GM19351 (cell line): ENCODE results near the gene HDAC11.
"Not testable (repeated sequence)": the region's sequence is repeated elsewhere in the genome, so short reads cannot be mapped to it uniquely, and the experiment has no call there.

Experiments used
- ATAC-seq: cut with Tn5 transposase; IDR thresholded peaks from one replicate; pipeline ENCODE4 v1.9.1; 2021; ENCODE audit warnings: mild to moderate bottlenecking, moderate library complexity; ENCODE audit not compliant: unreplicated experiment

Gene HDAC11

DNA sequence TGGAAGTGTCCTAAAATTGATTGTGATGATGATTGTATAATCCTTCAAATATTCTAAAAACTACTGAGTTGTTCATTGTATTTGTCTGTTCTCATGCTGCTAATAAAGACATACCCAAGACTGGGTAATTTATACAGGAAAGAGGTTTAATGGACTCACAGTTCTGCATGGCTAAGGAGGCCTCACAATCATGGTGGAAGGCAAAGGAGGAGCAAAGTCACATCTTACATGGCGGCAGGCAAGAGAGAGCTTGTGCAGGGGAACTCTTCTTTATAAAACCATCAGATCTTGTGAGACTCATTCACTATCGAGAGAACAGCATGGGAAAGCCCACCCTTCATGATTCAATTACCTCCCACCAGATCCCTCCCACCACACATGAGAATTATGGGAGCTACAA lies 41.6 kb downstream of the HDAC11 start:
- ATAC-seq = not testable (repeated sequence)

DNA sequence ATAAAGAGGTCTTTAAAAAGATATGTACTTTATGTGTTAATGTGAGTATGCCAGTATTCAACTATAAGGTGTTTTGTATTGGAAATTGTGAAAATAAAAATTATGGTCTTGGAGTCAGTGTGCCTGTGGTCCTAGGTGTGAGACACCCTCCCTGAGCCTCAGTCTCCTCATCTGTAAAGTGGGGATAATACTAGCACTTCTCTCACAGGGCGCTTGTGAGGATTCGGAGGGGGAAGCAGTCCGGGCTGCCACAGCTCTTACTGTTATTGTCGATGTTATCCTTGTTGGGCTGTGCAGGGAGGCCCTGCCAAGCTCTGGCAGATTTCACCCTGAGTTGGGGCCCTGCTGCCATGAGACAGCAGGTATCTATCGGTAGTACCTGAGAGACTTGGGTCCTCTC lies 42.1 kb downstream of the HDAC11 start:
- ATAC-seq = no peak

DNA sequence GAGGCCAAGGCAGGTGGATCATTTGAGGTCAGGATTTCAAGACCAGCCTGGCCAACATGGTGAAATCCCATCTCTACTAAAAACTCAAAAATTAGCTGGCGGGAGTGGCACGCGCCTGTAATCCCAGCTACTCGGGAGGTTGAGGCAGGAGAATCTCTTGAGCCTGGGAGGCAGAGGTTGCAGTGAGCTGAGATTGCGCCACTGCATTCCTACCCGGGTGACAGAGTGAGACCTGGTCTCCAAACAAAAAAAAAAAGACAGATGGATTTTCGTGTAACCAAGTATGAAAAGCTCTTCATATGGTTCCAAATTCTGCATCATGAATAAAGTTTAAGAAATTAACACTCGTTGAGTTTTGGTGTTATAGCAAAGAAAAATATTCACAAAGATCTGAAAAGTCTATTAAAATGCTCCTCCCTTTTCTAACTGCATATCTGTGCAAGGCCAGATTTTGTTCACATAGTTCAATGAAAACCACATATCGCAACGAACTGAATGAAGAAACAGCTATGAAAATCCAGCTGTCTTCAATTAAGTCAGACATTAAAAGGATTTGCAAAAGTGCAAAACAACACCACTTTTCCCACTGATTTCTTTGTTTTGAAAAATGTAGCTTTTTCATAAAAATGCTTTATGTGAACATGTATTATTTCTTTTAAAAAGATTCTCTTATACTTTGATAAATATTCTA lies 45.0 kb downstream of the HDAC11 start:
- ATAC-seq = no peak

DNA sequence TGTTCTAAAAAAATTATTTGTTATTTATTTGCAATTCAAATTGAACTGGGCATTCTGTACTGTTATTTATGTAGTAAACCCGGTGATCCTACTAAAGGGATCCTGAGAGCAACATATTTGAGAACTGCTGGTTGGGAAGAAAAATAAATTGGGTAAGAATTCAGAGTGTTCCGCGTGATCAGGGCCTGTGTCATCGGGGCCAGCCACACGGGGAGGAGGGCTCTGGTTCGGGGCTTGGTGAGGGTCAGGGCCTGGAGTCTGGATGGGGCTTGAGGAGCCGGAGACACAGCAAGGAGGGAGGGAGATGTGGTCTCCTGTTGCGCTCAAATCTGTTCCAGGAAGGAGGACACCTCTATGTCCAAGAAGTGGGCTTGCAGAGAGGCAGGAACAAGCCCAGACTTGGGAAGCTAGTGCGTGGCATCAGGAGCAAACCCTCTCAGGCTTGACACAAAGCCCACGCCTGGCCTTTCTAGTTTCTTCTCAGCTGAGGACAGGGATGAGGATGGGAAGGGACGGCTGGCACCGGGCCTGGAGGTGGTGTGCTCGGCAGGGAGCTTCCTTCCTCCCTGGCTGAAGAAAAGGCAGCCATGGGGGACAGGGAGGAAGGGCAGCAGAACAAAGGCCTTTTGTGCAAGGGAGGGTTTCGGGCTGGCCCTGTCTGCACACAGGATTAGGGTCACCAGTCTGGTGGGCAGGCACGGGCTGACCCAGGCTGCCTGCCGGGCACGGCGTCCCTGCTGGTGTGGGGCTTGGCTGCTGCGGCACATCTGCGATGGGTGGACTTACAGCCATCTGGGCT lies 45.9 kb downstream of the HDAC11 start:
- ATAC-seq = no peak

DNA sequence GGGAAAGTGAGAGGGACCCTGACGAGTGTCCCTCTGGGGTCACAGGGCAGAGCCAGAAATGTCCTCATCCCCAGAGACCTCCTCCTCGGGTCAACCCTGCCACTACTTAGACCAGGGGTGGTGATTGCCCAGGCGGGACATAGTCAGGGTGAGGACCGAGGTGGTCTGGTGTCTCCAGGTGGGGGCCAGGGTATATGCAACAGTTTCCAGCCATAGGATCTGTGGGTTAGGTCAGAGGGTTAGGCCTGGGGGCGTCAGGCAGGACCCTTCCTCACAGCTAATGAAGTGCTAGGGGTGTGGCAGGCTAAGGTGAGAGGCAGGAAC lies 46.5 kb downstream of the HDAC11 start:
- ATAC-seq = no peak

DNA sequence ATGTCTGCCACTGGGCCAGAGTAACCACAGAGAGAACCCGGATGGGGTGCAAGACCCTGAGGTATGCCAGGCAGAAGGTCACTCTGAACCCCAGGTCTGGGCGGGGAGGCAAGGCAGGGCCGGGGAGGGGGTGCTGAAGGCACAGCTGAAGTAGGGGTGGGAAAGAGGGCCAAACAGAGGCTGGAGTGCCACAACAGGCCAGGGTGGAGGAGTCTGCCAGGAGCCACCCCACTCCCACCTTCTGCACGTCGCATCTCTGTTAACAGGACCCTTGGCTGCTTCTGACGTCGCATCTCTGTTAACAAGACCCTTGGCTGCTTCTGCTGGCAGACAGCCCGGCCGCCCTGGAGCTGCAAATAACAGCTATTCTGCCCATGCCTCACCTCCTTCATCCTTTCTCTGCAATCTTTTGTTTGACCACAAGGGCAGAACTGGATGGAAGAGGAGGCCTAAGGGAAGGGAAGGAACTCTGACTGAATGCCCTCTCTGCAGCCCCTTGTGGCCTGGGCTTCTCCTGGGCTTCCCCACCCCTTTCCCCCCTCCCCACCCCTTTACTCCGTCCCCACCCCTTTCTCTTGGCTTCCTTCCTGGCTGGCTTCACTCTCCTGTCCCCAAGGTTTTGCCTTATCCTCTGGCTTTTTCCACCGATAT lies 48.2 kb downstream of the HDAC11 start:
- ATAC-seq = no peak

DNA sequence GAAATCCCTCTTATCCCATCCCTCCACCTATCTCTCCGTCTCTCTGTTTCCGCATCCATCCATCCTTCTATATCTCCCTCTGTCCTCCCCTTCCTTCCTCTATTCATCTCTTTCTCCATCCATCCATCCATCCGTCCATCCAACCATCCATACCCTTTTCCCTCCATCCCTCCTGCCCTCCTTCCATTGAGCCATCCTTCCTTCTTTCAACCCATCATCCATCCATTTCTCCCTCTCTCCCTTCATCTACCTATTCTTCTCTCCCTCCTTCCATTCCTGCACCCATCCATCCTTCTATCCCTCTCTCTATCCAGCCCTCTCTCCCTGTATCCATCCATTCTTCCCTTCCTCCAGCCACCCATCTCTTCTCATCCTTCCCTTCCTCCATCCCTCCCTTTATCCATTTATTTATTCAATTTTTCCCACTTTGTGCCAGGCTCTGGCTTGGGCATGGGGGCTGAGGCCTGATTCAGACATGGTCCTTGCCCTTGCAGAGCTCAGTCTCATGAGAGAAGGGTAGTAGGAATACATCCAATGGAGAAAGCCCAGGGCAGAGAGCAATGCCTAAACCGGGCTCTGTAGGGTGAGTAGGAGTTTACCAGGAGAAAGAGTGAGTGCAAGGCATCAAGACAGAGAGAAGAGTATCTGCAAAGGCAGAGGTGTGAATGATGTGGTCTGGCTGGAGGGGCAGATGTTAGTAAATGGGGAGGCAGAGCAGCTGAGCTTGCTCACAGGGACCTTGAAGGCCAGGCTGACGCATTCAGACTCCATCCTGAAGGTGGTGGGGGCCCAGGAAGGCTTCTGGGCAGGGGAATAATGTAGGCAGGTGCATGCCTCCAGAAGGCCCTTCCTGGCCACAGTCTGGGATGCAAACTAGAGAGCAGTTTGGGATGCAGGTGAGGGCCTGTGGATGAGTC lies 49.3 kb downstream of the HDAC11 start:
- no peak for ATAC-seq

DNA sequence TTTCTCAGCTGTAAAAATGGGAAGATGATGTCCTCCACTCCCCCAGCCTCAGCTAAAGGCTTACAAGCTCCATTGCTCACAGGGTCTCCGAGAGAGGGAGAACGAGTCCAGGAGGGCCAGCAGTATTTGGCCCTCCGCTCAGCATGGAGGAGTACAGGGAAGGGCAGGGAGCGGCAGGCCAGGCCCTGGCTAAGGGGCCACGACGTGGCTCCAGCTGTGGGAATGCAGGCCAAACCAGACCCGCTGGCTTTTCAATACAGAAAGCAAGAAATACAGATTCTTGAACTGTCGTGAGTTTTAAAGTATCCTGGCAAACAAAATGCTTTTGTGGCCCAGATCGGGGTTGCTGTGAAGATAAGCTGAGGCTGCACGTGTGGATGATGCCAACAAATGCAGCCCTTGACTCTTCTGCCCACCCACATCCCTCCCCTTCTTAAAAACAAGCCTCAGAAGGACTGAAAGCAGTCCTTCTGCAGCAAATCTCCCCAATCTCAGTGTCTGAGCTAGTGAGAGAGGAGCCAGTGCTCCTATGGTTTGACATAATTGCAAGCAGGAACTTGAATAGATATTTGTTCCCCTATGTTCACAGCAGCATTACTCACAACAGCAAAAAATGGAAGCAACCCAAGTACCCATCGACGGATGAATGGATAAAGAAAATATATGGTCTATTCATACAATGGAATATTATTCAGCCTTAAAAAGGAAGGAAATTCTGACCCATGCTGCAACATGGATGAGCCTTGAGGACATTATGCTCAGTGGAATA lies 50.3 kb downstream of the HDAC11 start:
- no peak for ATAC-seq

DNA sequence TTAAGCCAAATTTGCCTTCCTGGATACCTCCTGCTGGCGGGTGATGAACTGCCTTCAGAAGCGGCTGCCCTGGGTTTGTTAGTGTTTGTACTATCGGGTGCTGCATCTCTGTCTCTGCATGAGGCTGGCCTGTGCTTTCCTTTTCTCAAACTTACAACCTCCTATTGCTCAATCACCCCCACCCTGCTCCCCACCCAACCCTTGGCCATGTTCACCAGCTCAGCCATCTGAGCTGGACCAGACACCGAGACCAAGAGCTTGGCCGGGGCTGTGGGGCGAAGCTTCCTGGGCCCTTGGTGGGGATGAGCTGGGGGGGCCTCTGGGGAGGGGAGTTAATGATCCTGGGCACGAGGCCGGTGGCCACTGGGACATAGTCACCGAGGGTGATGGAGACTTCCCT lies 52.0 kb downstream of the HDAC11 start:
- no peak for ATAC-seq

DNA sequence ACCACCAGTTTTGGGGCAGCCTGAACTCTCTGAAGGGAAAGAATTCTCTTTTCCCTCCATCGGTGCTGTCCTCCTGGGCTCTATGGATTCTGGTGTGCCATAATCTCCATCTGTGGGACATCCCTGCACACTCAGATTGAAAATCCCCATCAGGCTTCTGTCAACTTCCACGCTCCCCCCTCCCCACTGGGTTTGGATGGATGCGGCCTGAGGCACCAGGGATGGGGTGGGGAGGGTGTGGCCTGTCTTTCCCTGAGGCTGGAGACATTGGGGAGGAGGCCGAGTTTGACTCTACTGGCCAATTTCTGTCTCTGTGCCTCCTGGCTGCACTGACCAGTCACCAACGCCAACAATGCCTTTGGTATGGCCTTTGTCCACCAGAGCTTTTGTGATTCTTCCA lies 52.5 kb downstream of the HDAC11 start:
- ATAC-seq = no peak

DNA sequence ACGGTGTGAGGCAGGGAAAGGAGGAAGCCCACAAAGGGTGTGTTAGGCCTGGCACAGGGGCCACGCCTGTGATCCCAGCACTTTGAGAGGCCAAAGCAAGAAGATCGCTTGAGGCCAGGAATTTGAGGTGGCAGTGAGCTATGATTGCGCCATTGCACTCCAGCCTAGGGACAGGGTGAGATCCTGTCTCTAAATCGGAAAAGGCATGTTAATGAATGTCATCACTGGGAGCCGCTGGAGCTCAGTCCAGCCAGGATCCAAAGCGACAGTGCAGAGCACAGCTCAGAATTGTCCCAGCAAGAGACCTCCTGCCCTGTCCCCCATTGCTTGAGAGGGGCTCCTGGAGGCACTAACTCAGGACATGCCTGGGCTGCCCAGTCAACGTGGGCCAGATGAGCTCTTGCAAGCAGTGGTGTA lies 53.8 kb downstream of the HDAC11 start:
- ATAC-seq = no peak

DNA sequence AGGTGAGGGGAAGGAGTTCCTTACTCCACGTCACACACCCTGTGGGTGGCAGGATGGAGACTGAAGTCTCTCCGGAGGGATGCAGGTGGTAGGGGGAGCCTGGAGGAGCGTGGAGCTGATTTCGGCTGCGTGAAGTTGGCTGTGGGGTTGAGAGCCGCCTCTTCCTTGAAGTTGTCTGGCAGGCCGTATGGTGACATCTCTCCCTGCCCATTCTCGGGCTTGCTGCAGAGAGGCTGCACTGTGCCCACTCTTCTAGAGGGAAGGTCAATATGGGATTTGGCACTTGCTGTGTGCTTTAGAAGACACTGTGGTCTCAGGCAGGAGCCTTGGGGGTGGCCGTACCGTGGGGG lies 55.4 kb downstream of the HDAC11 start:
- no peak for ATAC-seq

DNA sequence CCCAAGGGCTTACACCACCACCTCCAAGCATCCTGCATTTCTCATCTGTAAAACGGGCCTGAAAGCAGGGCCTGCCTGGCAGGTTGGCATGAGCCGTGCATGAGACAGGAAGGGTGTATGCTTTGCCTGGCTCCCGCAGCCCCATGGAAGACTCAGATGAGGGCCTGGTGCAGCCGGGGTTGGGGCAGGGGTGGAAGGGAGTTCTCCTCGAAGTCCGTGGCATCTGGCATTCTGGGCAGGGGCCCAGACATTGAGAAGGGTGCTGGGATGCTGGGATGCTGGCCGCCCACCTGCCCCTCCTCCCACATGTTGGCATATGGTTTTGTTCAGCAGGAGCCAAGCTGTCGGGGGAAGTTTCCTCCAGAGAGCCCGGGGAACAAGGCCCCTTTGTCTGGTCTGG lies 55.8 kb downstream of the HDAC11 start:
- ATAC-seq = no peak

DNA sequence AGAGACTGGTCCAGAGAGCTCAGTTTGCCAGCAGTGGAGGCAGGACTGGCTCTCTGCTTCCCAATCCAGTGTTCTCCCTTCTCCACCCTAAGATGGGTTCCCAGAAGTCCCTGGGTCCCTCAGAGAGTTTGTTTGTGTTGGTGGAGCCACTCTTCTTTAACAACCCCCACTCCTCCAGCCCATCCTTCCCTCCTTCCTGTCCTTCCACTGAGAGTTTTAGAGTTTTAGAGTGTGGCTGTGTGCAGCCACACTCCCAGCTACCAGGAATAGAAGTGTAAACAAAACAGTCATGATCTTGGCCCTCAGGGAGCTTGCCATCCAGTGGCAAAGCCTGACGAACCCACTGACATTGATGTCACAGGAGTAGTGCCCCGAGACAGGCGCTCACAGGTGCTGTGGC lies 56.3 kb downstream of the HDAC11 start:
- no peak for ATAC-seq

DNA sequence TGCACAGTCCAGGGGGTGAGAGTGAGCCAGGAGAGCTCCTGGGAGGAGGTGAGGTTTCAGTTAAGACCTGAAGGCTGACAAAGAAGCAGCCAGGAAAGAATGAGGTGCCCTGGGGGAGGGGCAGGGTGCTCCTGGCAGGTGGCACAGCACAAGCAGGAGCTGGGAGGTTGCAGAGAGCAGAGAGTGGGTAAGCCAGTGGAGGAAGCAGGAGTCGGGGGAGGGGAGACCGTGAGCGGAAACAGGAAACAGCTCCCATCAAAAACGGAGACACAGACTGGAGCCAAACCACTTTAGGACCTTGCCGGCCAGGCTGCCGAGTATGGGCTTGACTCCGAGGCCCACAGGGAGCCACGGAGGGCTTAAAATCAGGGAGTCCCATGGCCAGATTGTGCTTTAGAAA lies 56.7 kb downstream of the HDAC11 start:
- ATAC-seq = no peak

DNA sequence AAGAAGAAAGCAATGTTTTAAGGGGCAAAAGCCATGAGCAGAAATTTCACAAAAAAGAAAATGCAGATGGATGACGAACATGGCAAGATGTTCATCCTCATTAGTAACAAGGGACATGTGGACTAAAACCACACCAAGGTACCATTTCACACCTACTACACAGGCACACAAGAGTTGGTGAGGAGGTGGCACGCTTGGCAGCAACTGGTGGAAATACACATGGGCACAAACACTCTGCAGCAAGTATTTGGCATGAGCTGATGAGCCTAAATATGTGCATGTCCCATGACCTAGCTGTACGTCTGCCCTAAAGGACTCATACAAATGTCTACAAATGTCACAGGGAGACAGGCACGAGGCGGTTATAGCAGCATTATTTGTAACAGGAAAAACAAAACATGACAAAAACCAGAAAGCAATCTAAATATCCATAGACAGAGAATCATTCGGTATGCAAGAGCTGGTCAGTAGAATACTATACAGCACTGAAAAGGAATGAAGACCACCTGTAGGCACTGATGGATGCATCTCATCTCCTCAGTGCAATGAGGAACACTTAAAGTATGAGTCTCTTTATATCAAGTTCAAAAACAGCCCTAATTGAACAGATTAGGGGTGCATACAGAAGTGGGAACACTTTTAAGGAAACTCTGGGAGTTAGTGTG lies 57.3 kb downstream of the HDAC11 start:
- ATAC-seq = no peak

DNA sequence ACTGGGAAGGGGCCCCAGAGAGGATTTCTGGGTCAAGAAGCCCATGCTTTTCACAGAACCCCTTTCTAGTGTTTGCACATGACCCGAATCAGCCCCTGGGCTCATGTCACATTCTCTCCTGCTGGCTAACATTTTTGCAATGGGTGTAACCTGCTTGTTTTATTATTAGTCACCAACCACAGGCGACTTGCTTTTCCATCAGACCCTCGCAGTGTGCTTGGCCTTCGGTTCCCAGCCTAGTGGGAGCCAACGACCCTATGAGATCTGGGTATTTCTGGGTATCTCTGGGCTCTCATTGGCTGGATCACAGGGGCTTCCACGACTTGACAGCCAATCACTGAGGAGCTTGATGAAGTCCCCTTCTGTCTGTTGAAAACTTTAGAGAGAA lies 57.8 kb downstream of the HDAC11 start:
- no peak for ATAC-seq

DNA sequence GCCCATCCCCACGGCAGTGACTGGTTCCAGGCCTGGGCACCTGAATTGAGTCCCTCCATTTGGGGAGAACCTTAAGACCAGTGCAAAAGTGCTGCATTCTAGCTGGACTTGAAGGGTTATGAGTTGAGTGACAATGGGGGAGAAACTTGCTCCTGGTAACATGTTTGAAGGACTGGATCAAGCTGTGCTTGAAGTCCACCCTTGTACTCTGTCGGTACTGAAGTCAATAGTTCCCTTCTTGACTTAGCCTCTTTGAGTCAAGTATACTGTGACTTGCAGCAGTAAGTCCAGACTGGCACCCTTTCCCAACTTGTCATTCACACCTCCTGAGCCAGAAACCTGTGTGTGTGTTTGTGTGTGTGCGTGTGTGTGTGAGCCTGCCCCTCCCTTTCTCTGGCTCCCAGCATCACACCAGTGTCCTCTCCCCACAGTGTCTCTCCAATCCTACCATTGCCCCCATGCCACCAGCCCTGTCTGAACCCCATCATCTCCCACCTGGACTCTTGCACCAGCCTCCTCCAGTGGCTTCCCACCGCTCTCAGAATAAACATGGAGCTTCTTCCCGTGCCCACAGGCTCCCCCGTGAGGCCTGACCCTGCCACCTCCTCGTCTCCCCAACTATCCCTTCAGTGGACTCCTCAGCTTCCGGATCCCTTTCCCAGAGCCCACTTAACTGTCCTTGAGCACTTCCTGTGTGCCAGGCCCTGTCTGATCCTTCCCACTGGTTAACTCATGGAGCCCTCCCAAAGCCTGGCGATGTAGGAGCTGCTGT lies 58.6 kb downstream of the HDAC11 start:
- no peak for ATAC-seq

DNA sequence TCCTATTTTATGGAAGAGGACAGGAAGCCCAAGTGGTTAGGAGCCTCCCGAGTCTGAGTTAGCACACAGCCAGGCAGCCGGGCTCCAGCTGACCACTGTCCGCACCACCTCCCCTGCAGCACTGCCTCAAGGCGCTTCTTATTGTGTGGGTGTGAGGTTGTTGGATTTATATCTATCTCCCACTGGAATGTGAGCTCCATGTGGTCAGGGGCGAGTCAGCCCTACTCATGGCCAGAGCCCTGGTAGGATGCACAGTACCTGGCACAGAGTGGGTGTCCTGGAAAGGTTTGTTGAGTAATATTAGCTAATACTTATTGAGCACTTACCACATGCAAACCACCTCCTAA lies 59.2 kb downstream of the HDAC11 start:
- ATAC-seq = no peak
